Breast epithelium (tissue), 4 donors: Measurements from ENCODE around the gene CLDN7. TPM values are rescaled to one million over a fixed set of nuclear protein-coding genes. Genes with fewer than 3 reads are reported as not detected.

Experiments used
- DNase-seq, 2 donors: peaks; one replicate each; pipeline ENCODE4 v3.0.0-alpha.2; 2019; ENCODE audit warnings: low spot score in 2 of 2
- H3K27ac ChIP-seq, 2 donors: fragments of 200-600 bp; sonication (generic) in 1 of 2; one replicate each; pipeline ENCODE4 v1.5.1; 2016 to 2019; ENCODE audit warnings: mild to moderate bottlenecking in 1 of 2
- H3K27me3 ChIP-seq, 2 donors: fragments of 200-600 bp; sonication (generic) in 1 of 2; one replicate each; pipeline versions ENCODE4 v1.5.1 to v1.6.0; 2017 to 2019; ENCODE audit warnings: control low read depth in 1 of 2, mild to moderate bottlenecking in 1 of 2
- H3K36me3 ChIP-seq: fragments of 200-600 bp; one replicate; pipeline ENCODE4 v1.5.1; 2019
- H3K4me1 ChIP-seq, 2 donors: fragments of 200-600 bp; sonication (generic); one replicate each; pipeline ENCODE4 v1.5.1; 2016 to 2019; ENCODE audit warnings: control low read depth in 1 of 2
- H3K4me3 ChIP-seq, 3 donors: fragments of 200-600 bp; sonication (generic); 1 replicate in 2 of 3; 2 replicates in 1 of 3; pipeline ENCODE4 v1.5.1; 2016 to 2019; ENCODE audit warnings: mild to moderate bottlenecking in 3 of 3, moderate library complexity in 2 of 3
- H3K9me3 ChIP-seq, 2 donors: fragments of 200-600 bp; sonication (generic) in 1 of 2; one replicate each; pipeline ENCODE4 v1.5.1; 2016 to 2019; ENCODE audit warnings: control low read depth in 1 of 2
- CTCF ChIP-seq, 3 donors: fragments of 450-650 bp; IDR thresholded peaks; one replicate each; pipeline ENCODE4 v1.5.1; 2016 to 2017; ENCODE audit warnings: antibody characterized with exemption in 3 of 3, mild to moderate bottlenecking in 3 of 3, moderate library complexity in 3 of 3
- POLR2A ChIP-seq: fragments of 450-650 bp; IDR thresholded peaks from one replicate; pipeline ENCODE4 v1.6.1; 2016; ENCODE audit warnings: antibody characterized with exemption, mild to moderate bottlenecking, moderate library complexity
- POLR2AphosphoS5 ChIP-seq, 3 donors: sonication (generic); formaldehyde crosslinking; IDR thresholded peaks; one replicate each; pipeline ENCODE4 v1.6.1; 2017; ENCODE audit warnings: antibody characterized with exemption in 3 of 3
- intact Hi-C: fragments of 100-400 bp; cut with DNase I; formaldehyde crosslinking; loops from one replicate; pipeline ENCODE4 v1.15.1; 2023; ENCODE audit warnings: low total_unique reads
- total RNA-seq, 3 donors: library from RNA; depleted of rRNA; stranded (reverse); fragments of >200 nt; gene quantifications; one replicate each; pipeline ENCODE4 v1.1.0, GENCODE V29; 2016

Gene CLDN7
- total RNA-seq, 3 donors from 2014 or later = 5.4 to 95.9 (median 60.0) TPM

GRCh38 chr17:7295230-7296180 lies 33.2 kb upstream of the CLDN7 start:
- intact Hi-C loops = loop anchor here (2.0 kb wide), 1 partner anchor 15 kb away; the partner anchor contains the start of gene SLC2A4
- Histone ChIP-seq H3K4me3 (peak overlapping the region in 2 of 3 donors; percentile 46 to 58), H3K9me3 (no peaks in the 10 kb centered on the region), H3K36me3 (no peaks in the 10 kb centered on the region), H3K27ac (peak overlapping the region; percentile 26 to 29), H3K27me3 (no peaks in the 10 kb centered on the region), H3K4me1 (peaks cover 4% of the 10 kb centered on the region in 2 donors)
- DNase-seq = no peak
- peak in 1 of 3 donors; percentile 17 for TF ChIP-seq CTCF (IDR thresholded peaks at IDR 0.05)
- TF ChIP-seq POLR2A = no peak

GRCh38 chr17:7294614-7295153 lies 32.4 kb upstream of the CLDN7 start, which contains the start of gene YBX2:
Gene YBX2 (minus strand): TSS chr17:7294639. CDS start chr17:7294500, 139 bp downstream.
- no peaks in the 10 kb centered on the region for H3K27me3 ChIP-seq
- no peaks in the 10 kb centered on the region for H3K9me3 ChIP-seq
- TF ChIP-seq POLR2A (no peak), CTCF (IDR thresholded peaks at IDR 0.05) (no peak), POLR2AphosphoS5 (IDR thresholded peaks at IDR 0.05) (no peak)
- no peaks in the 10 kb centered on the region for H3K36me3 ChIP-seq
- H3K4me3 ChIP-seq = peak within 1 kb of the TSS; percentile 0 to 58 (median 46)
- DNase-seq = peak; percentile 77 to 83
- intact Hi-C loops = loop anchor here (2.0 kb wide), 1 partner anchor 14 kb away; the partner anchor contains the start of gene SLC2A4
- H3K4me1 ChIP-seq = peaks cover 4% of the 10 kb centered on the region in 2 donors
- peak within 1 kb of the TSS; percentile 63 to 71 for H3K27ac ChIP-seq

GRCh38 chr17:7293816-7294613 lies 31.7 kb upstream of the CLDN7 start:
- intact Hi-C loops = loop anchor here (2.0 kb wide), 1 partner anchor 13 kb away; the partner anchor contains the start of gene SLC2A4
- Histone ChIP-seq H3K4me1 (peaks cover 4% of the 10 kb centered on the region in 2 donors), H3K36me3 (no peaks in the 10 kb centered on the region), H3K9me3 (no peaks in the 10 kb centered on the region), H3K27me3 (no peaks in the 10 kb centered on the region), H3K27ac (peak overlapping the region; percentile 63 to 71), H3K4me3 (peak overlapping the region; percentile 0 to 58 (median 46))
- DNase-seq = no peak
- no peak for TF ChIP-seq CTCF (IDR thresholded peaks at IDR 0.05)
- TF ChIP-seq POLR2AphosphoS5 (IDR thresholded peaks at IDR 0.05) = no peak
- TF ChIP-seq POLR2A = no peak

GRCh38 chr17:7293159-7293558 lies 30.9 kb upstream of the CLDN7 start:
- intact Hi-C loops = no loop called here
- peaks cover 4% of the 10 kb centered on the region in 2 donors for H3K4me1 ChIP-seq
- no peaks in the 10 kb centered on the region for H3K9me3 ChIP-seq
- TF ChIP-seq CTCF (IDR thresholded peaks at IDR 0.05) (no peak), POLR2AphosphoS5 (IDR thresholded peaks at IDR 0.05) (no peak), POLR2A (no peak)
- no peaks in the 10 kb centered on the region for H3K27me3 ChIP-seq
- no peak for DNase-seq
- no peaks in the 10 kb centered on the region for H3K36me3 ChIP-seq
- H3K27ac ChIP-seq = peak overlapping the region; percentile 63 to 71
- peak overlapping the region in 1 of 3 donors; percentile 15 for H3K4me3 ChIP-seq
